ENCODE data around the gene RELL2.

DNA sequence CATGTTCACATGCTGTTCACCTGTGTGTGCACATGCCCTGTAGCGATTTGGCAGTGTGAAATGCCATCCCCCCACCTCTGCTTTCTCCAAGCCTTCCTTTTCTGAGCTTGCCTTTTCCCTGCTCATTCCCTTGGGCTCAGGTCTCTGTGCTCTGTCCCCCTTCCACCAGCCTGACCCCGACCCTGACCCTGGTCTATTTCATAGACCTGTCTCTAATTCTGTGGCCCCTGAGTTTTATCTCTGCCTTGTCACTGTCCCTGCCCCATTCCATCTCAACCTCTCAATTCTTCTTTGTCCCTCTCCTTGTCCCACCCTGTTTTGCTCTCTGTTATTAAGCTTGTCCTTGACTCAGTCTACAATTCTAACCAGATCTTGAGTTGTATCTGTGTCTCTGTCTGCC, 44.5 kb downstream of the RELL2 start:
- TF ChIP-seq, protein P1, sequence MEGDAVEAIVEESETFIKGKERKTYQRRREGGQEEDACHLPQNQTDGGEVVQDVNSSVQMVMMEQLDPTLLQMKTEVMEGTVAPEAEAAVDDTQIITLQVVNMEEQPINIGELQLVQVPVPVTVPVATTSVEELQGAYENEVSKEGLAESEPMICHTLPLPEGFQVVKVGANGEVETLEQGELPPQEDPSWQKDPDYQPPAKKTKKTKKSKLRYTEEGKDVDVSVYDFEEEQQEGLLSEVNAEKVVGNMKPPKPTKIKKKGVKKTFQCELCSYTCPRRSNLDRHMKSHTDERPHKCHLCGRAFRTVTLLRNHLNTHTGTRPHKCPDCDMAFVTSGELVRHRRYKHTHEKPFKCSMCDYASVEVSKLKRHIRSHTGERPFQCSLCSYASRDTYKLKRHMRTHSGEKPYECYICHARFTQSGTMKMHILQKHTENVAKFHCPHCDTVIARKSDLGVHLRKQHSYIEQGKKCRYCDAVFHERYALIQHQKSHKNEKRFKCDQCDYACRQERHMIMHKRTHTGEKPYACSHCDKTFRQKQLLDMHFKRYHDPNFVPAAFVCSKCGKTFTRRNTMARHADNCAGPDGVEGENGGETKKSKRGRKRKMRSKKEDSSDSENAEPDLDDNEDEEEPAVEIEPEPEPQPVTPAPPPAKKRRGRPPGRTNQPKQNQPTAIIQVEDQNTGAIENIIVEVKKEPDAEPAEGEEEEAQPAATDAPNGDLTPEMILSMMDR (IDR thresholded peaks at IDR 0.05; ENCODE audit: low read length) = no peak
- TF ChIP-seq EZH2 (optimal IDR thresholded peaks at IDR 0.05; ENCODE audit: low read depth, low read length) = no peak

Measured in MM.1S (cell line).